ENCODE measurements around the gene IRF2. TPM values are rescaled to one million over a fixed set of nuclear protein-coding genes. Genes with fewer than 3 reads are reported as not detected.
A peak's percentile ranks its signal among the peaks of the same experiment; 100 is the strongest.

IRF2 gene
- polyA plus RNA-seq, 1 donor (not counting 4 experiments of a cell fraction or from before 2014, with no cell fraction given), result 23.8 TPM

DNA sequence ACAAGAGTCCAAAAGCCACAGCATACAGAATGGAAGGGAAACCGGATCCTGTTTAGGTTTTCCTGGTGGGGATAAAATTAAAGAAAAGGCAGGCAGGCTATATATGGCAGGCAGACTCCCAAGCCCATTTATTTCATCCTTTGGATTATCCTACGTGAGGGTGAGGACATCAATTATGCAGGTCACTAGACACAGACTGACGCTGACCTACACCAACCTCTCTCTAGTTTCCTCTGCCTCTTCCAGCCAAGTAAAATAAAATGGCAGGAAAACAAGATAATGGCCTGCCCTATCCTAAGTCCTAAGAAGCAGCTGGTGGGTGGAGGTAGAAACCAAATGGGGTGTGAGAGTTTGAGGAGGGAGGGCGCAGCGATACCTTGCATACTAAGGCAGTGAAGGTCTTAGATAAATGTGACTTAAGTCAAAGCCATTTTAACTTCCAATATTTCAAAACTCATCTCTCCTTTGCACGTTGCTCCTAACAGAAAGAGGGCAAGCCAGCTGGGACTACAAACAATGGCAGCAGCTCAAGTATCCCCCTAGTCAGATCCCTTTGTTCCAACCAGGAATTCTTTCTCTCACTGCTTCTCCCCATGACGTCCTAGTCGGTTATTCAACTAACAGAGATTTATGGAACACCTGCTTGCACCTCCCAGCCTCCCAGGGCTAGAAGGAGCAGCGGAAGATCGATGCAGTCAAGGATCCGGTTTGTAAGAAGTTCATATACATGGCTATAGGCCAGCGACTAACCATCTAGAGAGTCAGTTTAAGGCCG is 72.8 kb downstream of the IRF2 start:
- DNase-seq (ENCODE audit: low read depth, low spot score) (no peak), FAIRE-seq (no peak)
- Histone ChIP-seq H3K36me3 (ENCODE audit: control insufficient read depth in 2 of 2, extremely low read depth in 1 of 2, insufficient read depth in 2 of 2, low read length in 2 of 2) (peaks cover 7 to 14% of the 10 kb centered on the region in 2 experiments), H3K9me3 (ENCODE audit: control insufficient read depth, low read depth, low read length) (no peaks in the 10 kb centered on the region), H3K79me2 (ENCODE audit: control insufficient read depth, insufficient read depth, low read length) (no peaks in the 10 kb centered on the region), H3K27me3 (ENCODE audit: control insufficient read depth, extremely low read depth, insufficient read depth, low read length) (no peaks in the 10 kb centered on the region), H3K4me1 (ENCODE audit: control insufficient read depth, extremely low read depth, insufficient read depth, low read length) (peaks cover 25% of the 10 kb centered on the region), H3K9ac (ENCODE audit: control insufficient read depth, extremely low read depth, insufficient read depth, low read length) (peak overlapping the region; percentile 4), H2AFZ (ENCODE audit: control insufficient read depth, low read length) (no peak overlapping the region), H3K9me1 (ENCODE audit: control insufficient read depth, extremely low read depth, insufficient read depth, low read length) (no peaks in the 10 kb centered on the region), H3K27ac (ENCODE audit: control insufficient read depth, insufficient read depth, low read length) (peak overlapping the region; percentile 31), H4K20me1 (ENCODE audit: control insufficient read depth, extremely low read depth, insufficient read depth, low read length) (no peaks in the 10 kb centered on the region), H3K4me2 (ENCODE audit: control insufficient read depth, extremely low read depth, insufficient read depth, low read depth, low read length) (peak overlapping the region; percentile 29), H3K4me3 (ENCODE audit: control insufficient read depth in 2 of 3, extremely low read depth in 1 of 3, insufficient read depth in 2 of 3, low read depth in 1 of 3, low read length in 3 of 3) (no peak overlapping the region)
- TF ChIP-seq EZH2 (IDR thresholded peaks at IDR 0.05; ENCODE audit: low read length), result no peak
- TF ChIP-seq, protein P1, sequence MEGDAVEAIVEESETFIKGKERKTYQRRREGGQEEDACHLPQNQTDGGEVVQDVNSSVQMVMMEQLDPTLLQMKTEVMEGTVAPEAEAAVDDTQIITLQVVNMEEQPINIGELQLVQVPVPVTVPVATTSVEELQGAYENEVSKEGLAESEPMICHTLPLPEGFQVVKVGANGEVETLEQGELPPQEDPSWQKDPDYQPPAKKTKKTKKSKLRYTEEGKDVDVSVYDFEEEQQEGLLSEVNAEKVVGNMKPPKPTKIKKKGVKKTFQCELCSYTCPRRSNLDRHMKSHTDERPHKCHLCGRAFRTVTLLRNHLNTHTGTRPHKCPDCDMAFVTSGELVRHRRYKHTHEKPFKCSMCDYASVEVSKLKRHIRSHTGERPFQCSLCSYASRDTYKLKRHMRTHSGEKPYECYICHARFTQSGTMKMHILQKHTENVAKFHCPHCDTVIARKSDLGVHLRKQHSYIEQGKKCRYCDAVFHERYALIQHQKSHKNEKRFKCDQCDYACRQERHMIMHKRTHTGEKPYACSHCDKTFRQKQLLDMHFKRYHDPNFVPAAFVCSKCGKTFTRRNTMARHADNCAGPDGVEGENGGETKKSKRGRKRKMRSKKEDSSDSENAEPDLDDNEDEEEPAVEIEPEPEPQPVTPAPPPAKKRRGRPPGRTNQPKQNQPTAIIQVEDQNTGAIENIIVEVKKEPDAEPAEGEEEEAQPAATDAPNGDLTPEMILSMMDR (optimal IDR thresholded peaks at IDR 0.05 in 1 of 3, IDR thresholded peaks at IDR 0.05 in 1 of 3, conservative IDR thresholded peaks at IDR 0.05 in 1 of 3; ENCODE audit: extremely low read depth in 1 of 3, insufficient read depth in 2 of 3, low read length in 3 of 3), result no peak
- dilution Hi-C loops (cut with MboI; ENCODE audit: extremely low pct_ligation_motif_present, low sequenced_read_pairs), result no loop called here

DNA sequence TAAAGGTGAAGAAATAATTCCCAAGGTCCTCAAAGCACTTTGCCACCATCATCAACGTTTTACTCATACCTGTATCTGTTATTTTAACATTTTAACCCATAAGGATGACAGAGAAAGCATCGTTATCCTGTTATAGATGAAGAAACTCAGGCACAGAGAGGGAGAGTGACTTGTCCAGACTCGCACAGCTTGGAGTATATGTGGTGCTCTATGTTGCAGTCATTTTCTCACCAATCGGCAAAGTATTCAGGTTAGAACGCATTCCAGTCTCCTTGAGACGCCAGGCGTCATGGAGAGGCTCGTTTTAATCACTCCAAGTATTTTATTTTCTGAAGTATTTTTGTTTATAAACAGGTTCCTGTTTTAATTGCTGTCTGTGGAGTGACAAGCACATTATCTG is 73.5 kb downstream of the IRF2 start:
- no peak overlapping the region for H2AFZ ChIP-seq (ENCODE audit: control insufficient read depth, low read length)
- TF ChIP-seq, protein P1 (optimal IDR thresholded peaks at IDR 0.05 in 1 of 3, IDR thresholded peaks at IDR 0.05 in 1 of 3, conservative IDR thresholded peaks at IDR 0.05 in 1 of 3; ENCODE audit: extremely low read depth in 1 of 3, insufficient read depth in 2 of 3, low read length in 3 of 3), result no peak
- H3K9me1 ChIP-seq (ENCODE audit: control insufficient read depth, extremely low read depth, insufficient read depth, low read length), result no peaks in the 10 kb centered on the region
- no peak for DNase-seq (ENCODE audit: low read depth, low spot score)
- peak overlapping the region; percentile 4 for H3K9ac ChIP-seq (ENCODE audit: control insufficient read depth, extremely low read depth, insufficient read depth, low read length)
- peaks cover 23% of the 10 kb centered on the region for H3K4me1 ChIP-seq (ENCODE audit: control insufficient read depth, extremely low read depth, insufficient read depth, low read length)
- peak overlapping the region; percentile 31 for H3K27ac ChIP-seq (ENCODE audit: control insufficient read depth, insufficient read depth, low read length)
- H4K20me1 ChIP-seq (ENCODE audit: control insufficient read depth, extremely low read depth, insufficient read depth, low read length), result no peaks in the 10 kb centered on the region
- no peak overlapping the region for H3K4me3 ChIP-seq (ENCODE audit: control insufficient read depth in 2 of 3, extremely low read depth in 1 of 3, insufficient read depth in 2 of 3, low read depth in 1 of 3, low read length in 3 of 3)
- FAIRE-seq, result peak; percentile 96
- H3K36me3 ChIP-seq (ENCODE audit: control insufficient read depth in 2 of 2, extremely low read depth in 1 of 2, insufficient read depth in 2 of 2, low read length in 2 of 2), result peaks cover 7 to 14% of the 10 kb centered on the region in 2 experiments
- H3K79me2 ChIP-seq (ENCODE audit: control insufficient read depth, insufficient read depth, low read length), result no peaks in the 10 kb centered on the region
- peak overlapping the region; percentile 29 for H3K4me2 ChIP-seq (ENCODE audit: control insufficient read depth, extremely low read depth, insufficient read depth, low read depth, low read length)
- H3K27me3 ChIP-seq (ENCODE audit: control insufficient read depth, extremely low read depth, insufficient read depth, low read length), result no peaks in the 10 kb centered on the region
- dilution Hi-C loops (cut with MboI; ENCODE audit: extremely low pct_ligation_motif_present, low sequenced_read_pairs), result no loop called here
- no peaks in the 10 kb centered on the region for H3K9me3 ChIP-seq (ENCODE audit: control insufficient read depth, low read depth, low read length)
